SK-N-SH treated with all-trans-retinoic acid at 6 μM for 48 hours (cell line): Measurements from ENCODE around the gene WDR7.

Source experiments
- ATAC-seq: fragments of 200-7000 bp; cut with Tn5 transposase; 3 replicates; pipeline ENCODE4 v1.9.1; 2020; ENCODE audit warnings: mild to moderate bottlenecking, moderate library complexity
- ARNTL ChIP-seq: fragments of 450-650 bp; formaldehyde crosslinking; IDR thresholded peaks from 2 replicates; pipeline ENCODE4 v1.5.0; 2020; ENCODE audit warnings: low read depth, mild to moderate bottlenecking, moderate library complexity, borderline replicate concordance
- BACH2 ChIP-seq: fragments of 250-450 bp; sonication (Bioruptor Pico); IDR thresholded peaks from 2 replicates; pipeline ENCODE4 v1.9.0; 2021; ENCODE audit warnings: mild to moderate bottlenecking, borderline replicate concordance
- CSDC2 ChIP-seq: fragments of 250-450 bp; sonication (Bioruptor Pico); IDR thresholded peaks from 2 replicates; pipeline ENCODE4 v1.5.0; 2020; ENCODE audit warnings: mild to moderate bottlenecking, moderate library complexity
- GLIS3 ChIP-seq: fragments of 250-450 bp; sonication (Bioruptor Pico); IDR thresholded peaks from 2 replicates; pipeline ENCODE4 v1.5.0; 2020; ENCODE audit warnings: mild to moderate bottlenecking, moderate library complexity
- ISL1 ChIP-seq: fragments of 250-450 bp; sonication (Bioruptor Pico); IDR thresholded peaks from 2 replicates; pipeline ENCODE4 v2.1.2; 2022; ENCODE audit warnings: mild to moderate bottlenecking, moderate library complexity
- OSR1 ChIP-seq: fragments of 250-450 bp; sonication (Bioruptor Pico); IDR thresholded peaks from 2 replicates; pipeline ENCODE4 v1.8.0; 2022; ENCODE audit warnings: moderate library complexity, mild to moderate bottlenecking, inconsistent platforms
- PPARA ChIP-seq: fragments of 250-450 bp; sonication (Bioruptor Pico); IDR thresholded peaks from 2 replicates; pipeline ENCODE4 v1.5.0; 2020; ENCODE audit warnings: mild to moderate bottlenecking, borderline replicate concordance
- RARB ChIP-seq: fragments of 250-450 bp; sonication (Bioruptor Pico); IDR thresholded peaks from 2 replicates; pipeline ENCODE4 v1.8.0; 2021; ENCODE audit warnings: mild to moderate bottlenecking, moderate library complexity
- SNAI2 ChIP-seq: fragments of 250-450 bp; sonication (Bioruptor Pico); IDR thresholded peaks from 2 replicates; pipeline ENCODE4 v1.5.0; 2020; ENCODE audit warnings: mild to moderate bottlenecking, moderate library complexity
- TOX ChIP-seq: fragments of 250-450 bp; sonication (Bioruptor Pico); IDR thresholded peaks from 2 replicates; pipeline ENCODE4 v1.8.0; 2021; ENCODE audit warnings: mild to moderate bottlenecking, moderate library complexity, borderline replicate concordance
- ZC3H10 ChIP-seq: fragments of 250-450 bp; sonication (Bioruptor Pico); IDR thresholded peaks from 2 replicates; pipeline ENCODE4 v1.5.1; 2021; ENCODE audit warnings: mild to moderate bottlenecking, moderate library complexity
- ZFP30 ChIP-seq: fragments of 450-650 bp; formaldehyde crosslinking; IDR thresholded peaks from 2 replicates; pipeline ENCODE4 v1.5.0; 2022; ENCODE audit warnings: mild to moderate bottlenecking, moderate library complexity
- ZNF565 ChIP-seq: fragments of 450-650 bp; formaldehyde crosslinking; conservative IDR thresholded peaks from 2 replicates; pipeline ENCODE4 v1.5.0; 2020; ENCODE audit warnings: low read depth, mild to moderate bottlenecking, moderate library complexity
- ZNF70 ChIP-seq: fragments of 450-650 bp; formaldehyde crosslinking; IDR thresholded peaks from 2 replicates; pipeline ENCODE4 v1.5.0; 2020; ENCODE audit warnings: mild to moderate bottlenecking, moderate library complexity
- ZNF8 ChIP-seq: fragments of 450-650 bp; formaldehyde crosslinking; IDR thresholded peaks from 2 replicates; pipeline ENCODE4 v1.5.0; 2020; ENCODE audit warnings: mild to moderate bottlenecking, moderate library complexity
- TF ChIP-seq, protein P1 (sequence below): fragments of 250-450 bp; sonication (Bioruptor Pico); IDR thresholded peaks from 2 replicates; pipeline ENCODE4 v1.5.1; 2021; ENCODE audit warnings: mild to moderate bottlenecking, moderate library complexity
- TF ChIP-seq, protein P2 (sequence below): fragments of 250-450 bp; sonication (Bioruptor Pico); IDR thresholded peaks from 2 replicates; pipeline ENCODE4 v1.5.1; 2020; ENCODE audit warnings: low read depth, mild to moderate bottlenecking, moderate library complexity
- TF ChIP-seq, protein P3 (sequence below): fragments of 250-450 bp; sonication (Bioruptor Pico); IDR thresholded peaks from 2 replicates; pipeline ENCODE4 v1.5.0; 2020; ENCODE audit warnings: mild to moderate bottlenecking, moderate library complexity
- TF ChIP-seq, protein P4 (sequence below): fragments of 250-450 bp; sonication (Bioruptor Pico); IDR thresholded peaks from 2 replicates; pipeline ENCODE4 v1.8.0; 2021; ENCODE audit warnings: low read depth, mild to moderate bottlenecking, moderate library complexity, borderline replicate concordance

WDR7 gene

DNA sequence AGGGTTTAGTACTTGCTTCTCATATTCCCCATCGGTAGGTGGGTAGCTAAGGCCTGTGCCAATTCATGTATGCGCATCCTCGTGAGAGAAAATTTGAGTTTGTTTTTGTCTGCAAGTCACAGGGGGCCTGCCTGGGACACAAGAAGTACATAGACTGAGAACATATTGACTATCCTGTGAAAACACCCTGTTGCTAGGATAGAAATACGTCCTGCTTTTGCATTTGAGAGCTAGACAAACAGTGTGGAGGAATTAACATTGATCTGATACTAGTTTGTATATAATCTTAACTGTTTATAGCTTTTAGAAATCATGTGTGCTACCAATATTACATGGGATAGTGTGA, 10.9 kb downstream of the WDR7 start (continued):
- TF ChIP-seq, protein P1, sequence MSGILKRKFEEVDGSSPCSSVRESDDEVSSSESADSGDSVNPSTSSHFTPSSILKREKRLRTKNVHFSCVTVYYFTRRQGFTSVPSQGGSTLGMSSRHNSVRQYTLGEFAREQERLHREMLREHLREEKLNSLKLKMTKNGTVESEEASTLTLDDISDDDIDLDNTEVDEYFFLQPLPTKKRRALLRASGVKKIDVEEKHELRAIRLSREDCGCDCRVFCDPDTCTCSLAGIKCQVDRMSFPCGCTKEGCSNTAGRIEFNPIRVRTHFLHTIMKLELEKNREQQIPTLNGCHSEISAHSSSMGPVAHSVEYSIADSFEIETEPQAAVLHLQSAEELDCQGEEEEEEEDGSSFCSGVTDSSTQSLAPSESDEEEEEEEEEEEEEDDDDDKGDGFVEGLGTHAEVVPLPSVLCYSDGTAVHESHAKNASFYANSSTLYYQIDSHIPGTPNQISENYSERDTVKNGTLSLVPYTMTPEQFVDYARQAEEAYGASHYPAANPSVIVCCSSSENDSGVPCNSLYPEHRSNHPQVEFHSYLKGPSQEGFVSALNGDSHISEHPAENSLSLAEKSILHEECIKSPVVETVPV (CRISPR knock-in tag) = no peak
- TF ChIP-seq CSDC2 (CRISPR knock-in tag) = no peak
- TF ChIP-seq, protein P2, sequence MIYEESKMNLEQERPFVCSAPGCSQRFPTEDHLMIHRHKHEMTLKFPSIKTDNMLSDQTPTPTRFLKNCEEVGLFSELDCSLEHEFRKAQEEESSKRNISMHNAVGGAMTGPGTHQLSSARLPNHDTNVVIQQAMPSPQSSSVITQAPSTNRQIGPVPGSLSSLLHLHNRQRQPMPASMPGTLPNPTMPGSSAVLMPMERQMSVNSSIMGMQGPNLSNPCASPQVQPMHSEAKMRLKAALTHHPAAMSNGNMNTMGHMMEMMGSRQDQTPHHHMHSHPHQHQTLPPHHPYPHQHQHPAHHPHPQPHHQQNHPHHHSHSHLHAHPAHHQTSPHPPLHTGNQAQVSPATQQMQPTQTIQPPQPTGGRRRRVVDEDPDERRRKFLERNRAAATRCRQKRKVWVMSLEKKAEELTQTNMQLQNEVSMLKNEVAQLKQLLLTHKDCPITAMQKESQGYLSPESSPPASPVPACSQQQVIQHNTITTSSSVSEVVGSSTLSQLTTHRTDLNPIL (CRISPR knock-in tag) = no peak
- TF ChIP-seq RARB (CRISPR knock-in tag) = no peak
- no peak for TF ChIP-seq ARNTL (CRISPR knock-in tag)
- TF ChIP-seq ZNF565 = no peak
- TF ChIP-seq ISL1 = no peak
- no peak for TF ChIP-seq PPARA (CRISPR knock-in tag)

GRCh38 chr18:56662502-56662901, 11.3 kb downstream of the WDR7 start:
- no peak for ATAC-seq
- TF ChIP-seq, protein P2 (CRISPR knock-in tag) = no peak
- no peak for TF ChIP-seq ZFP30 (CRISPR knock-in tag)
- TF ChIP-seq, protein P3, sequence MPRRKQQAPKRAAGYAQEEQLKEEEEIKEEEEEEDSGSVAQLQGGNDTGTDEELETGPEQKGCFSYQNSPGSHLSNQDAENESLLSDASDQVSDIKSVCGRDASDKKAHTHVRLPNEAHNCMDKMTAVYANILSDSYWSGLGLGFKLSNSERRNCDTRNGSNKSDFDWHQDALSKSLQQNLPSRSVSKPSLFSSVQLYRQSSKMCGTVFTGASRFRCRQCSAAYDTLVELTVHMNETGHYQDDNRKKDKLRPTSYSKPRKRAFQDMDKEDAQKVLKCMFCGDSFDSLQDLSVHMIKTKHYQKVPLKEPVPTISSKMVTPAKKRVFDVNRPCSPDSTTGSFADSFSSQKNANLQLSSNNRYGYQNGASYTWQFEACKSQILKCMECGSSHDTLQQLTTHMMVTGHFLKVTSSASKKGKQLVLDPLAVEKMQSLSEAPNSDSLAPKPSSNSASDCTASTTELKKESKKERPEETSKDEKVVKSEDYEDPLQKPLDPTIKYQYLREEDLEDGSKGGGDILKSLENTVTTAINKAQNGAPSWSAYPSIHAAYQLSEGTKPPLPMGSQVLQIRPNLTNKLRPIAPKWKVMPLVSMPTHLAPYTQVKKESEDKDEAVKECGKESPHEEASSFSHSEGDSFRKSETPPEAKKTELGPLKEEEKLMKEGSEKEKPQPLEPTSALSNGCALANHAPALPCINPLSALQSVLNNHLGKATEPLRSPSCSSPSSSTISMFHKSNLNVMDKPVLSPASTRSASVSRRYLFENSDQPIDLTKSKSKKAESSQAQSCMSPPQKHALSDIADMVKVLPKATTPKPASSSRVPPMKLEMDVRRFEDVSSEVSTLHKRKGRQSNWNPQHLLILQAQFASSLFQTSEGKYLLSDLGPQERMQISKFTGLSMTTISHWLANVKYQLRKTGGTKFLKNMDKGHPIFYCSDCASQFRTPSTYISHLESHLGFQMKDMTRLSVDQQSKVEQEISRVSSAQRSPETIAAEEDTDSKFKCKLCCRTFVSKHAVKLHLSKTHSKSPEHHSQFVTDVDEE (CRISPR knock-in tag) = no peak
- no peak for TF ChIP-seq OSR1 (CRISPR knock-in tag)
- no peak for TF ChIP-seq ISL1
- TF ChIP-seq SNAI2 (CRISPR knock-in tag) = no peak

- no peak for ATAC-seq
- TF ChIP-seq BACH2 (CRISPR knock-in tag) (no peak), PPARA (CRISPR knock-in tag) (no peak), SNAI2 (CRISPR knock-in tag) (no peak), GLIS3 (no peak), ZFP30 (CRISPR knock-in tag) (no peak), ZC3H10 (CRISPR knock-in tag) (no peak), ARNTL (CRISPR knock-in tag) (no peak), ISL1 (no peak)
- TF ChIP-seq, protein P1 (CRISPR knock-in tag) = no peak
- TF ChIP-seq, protein P3 (CRISPR knock-in tag) = no peak
Observed at GRCh38 chr18:56662902-56663301, 11.7 kb downstream of the WDR7 start.

- no peak for ATAC-seq
- no peak for TF ChIP-seq ZNF565
- no peak for TF ChIP-seq TOX (CRISPR knock-in tag)
- no peak for TF ChIP-seq ISL1
- no peak for TF ChIP-seq ARNTL (CRISPR knock-in tag)
- TF ChIP-seq ZNF8 (CRISPR knock-in tag) = no peak
- TF ChIP-seq ZNF70 (CRISPR knock-in tag) = no peak
- TF ChIP-seq CSDC2 (CRISPR knock-in tag) = no peak
- no peak for TF ChIP-seq GLIS3
- TF ChIP-seq, protein P3 (CRISPR knock-in tag) = no peak
- TF ChIP-seq SNAI2 (CRISPR knock-in tag) = no peak
- TF ChIP-seq, protein P4, sequence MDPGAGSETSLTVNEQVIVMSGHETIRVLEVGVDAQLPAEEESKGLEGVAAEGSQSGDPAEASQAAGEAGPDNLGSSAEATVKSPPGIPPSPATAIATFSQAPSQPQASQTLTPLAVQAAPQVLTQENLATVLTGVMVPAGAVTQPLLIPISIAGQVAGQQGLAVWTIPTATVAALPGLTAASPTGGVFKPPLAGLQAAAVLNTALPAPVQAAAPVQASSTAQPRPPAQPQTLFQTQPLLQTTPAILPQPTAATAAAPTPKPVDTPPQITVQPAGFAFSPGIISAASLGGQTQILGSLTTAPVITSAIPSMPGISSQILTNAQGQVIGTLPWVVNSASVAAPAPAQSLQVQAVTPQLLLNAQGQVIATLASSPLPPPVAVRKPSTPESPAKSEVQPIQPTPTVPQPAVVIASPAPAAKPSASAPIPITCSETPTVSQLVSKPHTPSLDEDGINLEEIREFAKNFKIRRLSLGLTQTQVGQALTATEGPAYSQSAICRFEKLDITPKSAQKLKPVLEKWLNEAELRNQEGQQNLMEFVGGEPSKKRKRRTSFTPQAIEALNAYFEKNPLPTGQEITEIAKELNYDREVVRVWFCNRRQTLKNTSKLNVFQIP (CRISPR knock-in tag) = no peak
Observed at GRCh38 chr18:56672391-56672790, 21.2 kb downstream of the WDR7 start.
